Natural killer cell (primary cell): ENCODE data around the gene SRC. TPM values are rescaled to one million over a fixed set of nuclear protein-coding genes. Genes with fewer than 3 reads are reported as not detected.

Experiments
- ATAC-seq, 3 donors: fragments of 150-1000 bp in 2 of 3; fragments of 200-7000 bp in 1 of 3; cut with Tn5 transposase; 1 replicate in 1 of 3; 2 replicates in 2 of 3; pipeline ENCODE4 v1.10.0; 2021; ENCODE audit warnings: mild to moderate bottlenecking in 2 of 3, moderate library complexity in 2 of 3
- DNase-seq, 2 donors: peaks; one replicate each; pipeline versions ENCODE4 v3.0.0 to v3.0.0-alpha.2; 2013 to 2021; ENCODE audit warnings: mixed read lengths in 1 of 2
- H3K27ac ChIP-seq: one replicate; pipeline ENCODE4 v1.5.1; 2013; ENCODE audit warnings: mild to moderate bottlenecking, low read length
- H3K27me3 ChIP-seq: one replicate; pipeline ENCODE4 v1.6.1; 2013; ENCODE audit warnings: low read length; ENCODE audit not compliant: control insufficient read depth, insufficient read depth
- H3K36me3 ChIP-seq: one replicate; pipeline ENCODE4 v1.6.1; 2013; ENCODE audit warnings: low read length; ENCODE audit not compliant: control insufficient read depth, insufficient read depth
- H3K4me1 ChIP-seq: one replicate; pipeline ENCODE4 v1.6.1; 2013; ENCODE audit warnings: low read length; ENCODE audit not compliant: control insufficient read depth, insufficient read depth
- H3K4me3 ChIP-seq: one replicate; pipeline ENCODE4 v1.5.1; 2013; ENCODE audit warnings: low read length
- H3K9me3 ChIP-seq: one replicate; pipeline ENCODE4 v1.6.1; 2013; ENCODE audit warnings: low read length; ENCODE audit not compliant: control insufficient read depth, insufficient read depth
- H3K27ac Mint-ChIP-seq, 2 donors: one replicate each; pipeline ENCODE4 v1.8.0; 2022; ENCODE audit warnings: mild to moderate bottlenecking in 2 of 2, mixed read lengths in 2 of 2, moderate library complexity in 1 of 2
- H3K27me3 Mint-ChIP-seq, 2 donors: one replicate each; pipeline ENCODE4 v1.8.0; 2022; ENCODE audit warnings: low read depth in 2 of 2, mixed read lengths in 2 of 2
- H3K36me3 Mint-ChIP-seq: one replicate; pipeline ENCODE4 v1.8.0; 2022; ENCODE audit warnings: mixed read lengths
- H3K4me1 Mint-ChIP-seq, 2 donors: one replicate each; pipeline ENCODE4 v1.8.0; 2022; ENCODE audit warnings: mixed read lengths in 2 of 2
- H3K4me3 Mint-ChIP-seq: one replicate; pipeline ENCODE4 v1.8.0; 2022; ENCODE audit warnings: mild to moderate bottlenecking, moderate library complexity, mixed read lengths
- H3K9me3 Mint-ChIP-seq, 2 donors: one replicate each; pipeline ENCODE4 v1.8.0; 2022; ENCODE audit warnings: mixed read lengths in 2 of 2
- WGBS: methylation state at CpG from one replicate; pipeline ENCODE4 v1.1.7; 2013; ENCODE audit warnings: missing lambda C conversion rate; ENCODE audit not compliant: insufficient coverage; 5-methylcytosine and 5-hydroxymethylcytosine counted together
- intact Hi-C: fragments of 100-400 bp; cut with micrococcal nuclease; formaldehyde crosslinking; loops from one replicate; pipeline ENCODE4 v1.14.2; 2022
- total RNA-seq, 4 donors: library from RNA; stranded (reverse); fragments of 120-200 nt in 1 of 4; gene quantifications; one replicate each; pipeline versions ENCODE4 v1.2.3 to v1.2.4, GENCODE V29; 2013 to 2022
- TF ChIP-seq, protein P1 (sequence below): fragments of 200-600 bp; IDR thresholded peaks from one replicate; pipeline ENCODE4 v1.8.0; 2022; ENCODE audit warnings: antibody characterized with exemption

SRC gene
- total RNA-seq, 3 donors from 2014 or later (not counting 1 experiment from before 2014, with no cell fraction given), result 2.3 to 15.6 (median 10.5) TPM

DNA sequence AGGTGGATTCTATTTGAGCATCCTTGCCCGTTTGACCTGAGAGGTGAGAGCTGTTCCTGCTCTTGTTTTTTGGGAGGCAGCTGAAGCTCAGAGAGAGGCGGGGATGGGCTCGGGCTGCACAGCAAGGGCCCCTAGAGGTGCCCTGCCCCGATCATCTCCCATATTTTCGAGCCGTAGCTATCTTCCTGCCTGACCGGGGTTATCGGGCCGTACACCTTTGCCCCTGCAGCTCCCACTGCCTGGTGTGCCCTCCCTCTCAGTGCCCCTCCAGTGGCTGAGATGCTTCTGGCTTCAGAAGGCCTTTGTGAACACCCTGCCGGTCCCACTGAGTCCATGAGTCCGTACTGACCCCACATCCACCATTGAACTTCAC is 6.7 kb downstream of the SRC start:
- Mint-ChIP-seq H3K27ac (peak overlapping the region in 1 of 2 donors; percentile 27), H3K4me1 (peaks cover 0 to 40% of the 10 kb centered on the region in 2 donors), H3K36me3 (no peaks in the 10 kb centered on the region), H3K27me3 (no peaks in the 10 kb centered on the region), H3K4me3 (no peak overlapping the region), H3K9me3 (no peaks in the 10 kb centered on the region)
- TF ChIP-seq, protein P1, sequence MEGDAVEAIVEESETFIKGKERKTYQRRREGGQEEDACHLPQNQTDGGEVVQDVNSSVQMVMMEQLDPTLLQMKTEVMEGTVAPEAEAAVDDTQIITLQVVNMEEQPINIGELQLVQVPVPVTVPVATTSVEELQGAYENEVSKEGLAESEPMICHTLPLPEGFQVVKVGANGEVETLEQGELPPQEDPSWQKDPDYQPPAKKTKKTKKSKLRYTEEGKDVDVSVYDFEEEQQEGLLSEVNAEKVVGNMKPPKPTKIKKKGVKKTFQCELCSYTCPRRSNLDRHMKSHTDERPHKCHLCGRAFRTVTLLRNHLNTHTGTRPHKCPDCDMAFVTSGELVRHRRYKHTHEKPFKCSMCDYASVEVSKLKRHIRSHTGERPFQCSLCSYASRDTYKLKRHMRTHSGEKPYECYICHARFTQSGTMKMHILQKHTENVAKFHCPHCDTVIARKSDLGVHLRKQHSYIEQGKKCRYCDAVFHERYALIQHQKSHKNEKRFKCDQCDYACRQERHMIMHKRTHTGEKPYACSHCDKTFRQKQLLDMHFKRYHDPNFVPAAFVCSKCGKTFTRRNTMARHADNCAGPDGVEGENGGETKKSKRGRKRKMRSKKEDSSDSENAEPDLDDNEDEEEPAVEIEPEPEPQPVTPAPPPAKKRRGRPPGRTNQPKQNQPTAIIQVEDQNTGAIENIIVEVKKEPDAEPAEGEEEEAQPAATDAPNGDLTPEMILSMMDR, result no peak
- no peaks in the 10 kb centered on the region for H3K36me3 ChIP-seq
- intact Hi-C loops, result no loop called here
- H3K27me3 ChIP-seq, result no peaks in the 10 kb centered on the region
- DNase-seq (no peak), ATAC-seq (no peak)
- no peak overlapping the region for H3K27ac ChIP-seq
- no peaks in the 10 kb centered on the region for H3K9me3 ChIP-seq
- no peak overlapping the region for H3K4me3 ChIP-seq
- WGBS, result 94% methylated on average over 11 of the region's 11 CpGs
- H3K4me1 ChIP-seq, result peaks cover 24% of the 10 kb centered on the region

DNA sequence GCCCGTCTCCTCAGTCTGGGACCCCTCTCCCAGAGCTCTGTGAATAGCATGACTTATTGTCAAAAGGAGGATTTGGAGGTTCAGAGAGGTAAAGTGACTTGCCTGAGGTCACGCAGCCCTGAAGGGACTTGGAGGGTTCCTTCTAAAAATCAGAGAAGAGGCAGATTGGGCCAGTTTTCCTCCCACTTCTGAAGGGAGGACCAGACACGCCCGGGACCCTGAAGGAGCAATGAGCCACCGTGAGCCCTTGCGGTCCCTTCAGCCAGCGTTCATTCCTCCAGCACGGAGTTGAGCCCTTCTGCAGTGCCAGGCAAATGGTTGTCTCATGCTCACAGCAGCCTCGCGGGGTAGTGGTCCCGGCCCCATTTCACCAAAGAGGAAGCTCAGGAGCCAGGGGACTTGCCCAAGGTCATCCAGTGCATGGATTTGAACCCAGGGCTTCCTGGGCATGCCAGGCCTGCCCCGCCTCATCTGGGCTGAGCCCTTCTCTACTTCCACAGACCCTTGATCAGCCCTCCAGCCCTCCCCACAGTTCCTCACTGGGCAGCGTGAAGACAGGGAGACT is 7.4 kb downstream of the SRC start:
- H3K27ac Mint-ChIP-seq, result no peak overlapping the region
- TF ChIP-seq, protein P1, result no peak
- no peak overlapping the region for H3K4me3 Mint-ChIP-seq
- no peaks in the 10 kb centered on the region for H3K27me3 ChIP-seq
- no peaks in the 10 kb centered on the region for H3K9me3 Mint-ChIP-seq
- intact Hi-C loops, result no loop called here
- H3K4me3 ChIP-seq, result no peak overlapping the region
- ATAC-seq, result no peak
- H3K27me3 Mint-ChIP-seq, result no peaks in the 10 kb centered on the region
- peaks cover 0 to 38% of the 10 kb centered on the region in 2 donors for H3K4me1 Mint-ChIP-seq
- no peak for DNase-seq
- peaks cover 25% of the 10 kb centered on the region for H3K4me1 ChIP-seq
- no peaks in the 10 kb centered on the region for H3K36me3 ChIP-seq
- no peaks in the 10 kb centered on the region for H3K9me3 ChIP-seq
- H3K27ac ChIP-seq, result no peak overlapping the region
- no peaks in the 10 kb centered on the region for H3K36me3 Mint-ChIP-seq
- whole genome bisulfite sequencing, result 93% methylated on average over 13 of the region's 13 CpGs

DNA sequence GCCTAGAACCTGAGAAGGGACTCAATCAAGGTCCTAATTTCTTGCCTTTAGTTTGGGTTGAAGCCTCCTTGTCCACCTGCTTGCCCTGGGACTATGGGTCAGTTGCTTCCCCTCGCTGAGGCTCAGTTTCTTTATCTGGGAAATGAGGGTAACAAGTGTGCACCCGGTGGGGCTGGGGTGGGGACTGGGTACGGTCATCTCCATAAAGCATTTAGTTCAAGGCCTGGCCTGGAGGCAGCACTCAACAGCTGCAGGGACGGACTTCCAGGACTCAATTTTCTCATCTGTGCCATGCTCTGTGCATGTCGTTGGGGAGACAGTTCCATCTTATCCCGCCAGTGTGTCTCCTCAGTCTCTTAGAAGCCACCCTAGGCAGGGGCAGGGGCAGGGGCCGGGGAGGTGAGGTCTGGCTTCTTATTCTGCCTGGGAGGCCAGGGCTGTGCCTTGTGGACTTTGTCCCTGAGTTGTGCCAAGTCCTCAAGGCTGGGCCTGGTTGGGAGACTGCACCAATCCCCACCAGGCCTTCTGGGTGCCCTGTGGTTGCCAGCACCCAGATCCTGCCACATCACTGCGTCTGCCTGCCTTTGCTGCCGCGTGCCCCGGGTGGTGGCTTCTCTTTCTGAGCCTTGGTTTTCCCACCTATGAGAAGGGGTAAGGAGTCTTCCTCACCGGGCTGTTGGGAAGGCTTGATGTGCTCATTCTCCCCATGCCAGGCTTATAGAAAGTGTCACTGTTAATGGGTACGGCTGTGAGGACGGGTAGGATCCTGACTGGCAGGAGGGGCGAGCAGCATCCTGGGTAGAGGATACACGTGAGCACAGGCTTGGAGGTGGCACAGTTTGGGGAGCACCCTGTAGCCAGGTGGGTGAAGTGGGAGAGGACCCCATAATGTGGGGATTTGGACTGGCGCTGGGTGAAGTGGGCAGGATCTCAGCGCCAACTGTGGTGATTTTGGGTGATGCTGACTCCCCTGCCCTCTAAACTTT is 8.6 kb downstream of the SRC start:
- DNase-seq (no peak), ATAC-seq (no peak)
- no peaks in the 10 kb centered on the region for H3K36me3 ChIP-seq
- H3K9me3 Mint-ChIP-seq, result no peaks in the 10 kb centered on the region
- H3K4me3 ChIP-seq, result no peak overlapping the region
- WGBS, result 91% methylated on average over 18 of the region's 18 CpGs
- H3K27ac Mint-ChIP-seq, result no peak overlapping the region
- H3K4me3 Mint-ChIP-seq, result no peak overlapping the region
- H3K4me1 Mint-ChIP-seq, result peaks cover 0 to 31% of the 10 kb centered on the region in 2 donors
- H3K36me3 Mint-ChIP-seq, result no peaks in the 10 kb centered on the region
- TF ChIP-seq, protein P1, result no peak
- H3K9me3 ChIP-seq, result no peaks in the 10 kb centered on the region
- no peaks in the 10 kb centered on the region for H3K27me3 Mint-ChIP-seq
- no peaks in the 10 kb centered on the region for H3K27me3 ChIP-seq
- intact Hi-C loops, result no loop called here
- H3K4me1 ChIP-seq, result peaks cover 25% of the 10 kb centered on the region
- H3K27ac ChIP-seq, result no peak overlapping the region
